ENCODE measurements around the gene WDR38.

- TF ChIP-seq ZFX (IDR thresholded peaks at IDR 0.05) (no peak), CTCF (conservative IDR thresholded peaks at IDR 0.05) (no peak)
Observed at GRCh38 chr9:124887832-124888231, 34.6 kb downstream of the WDR38 start.

Measured in C4-2B (cell line).